ENCODE data around the gene EIF3B. TPM values are rescaled to one million over a fixed set of nuclear protein-coding genes. Genes with fewer than 3 reads are reported as not detected.

Gene EIF3B
- total and polyA plus RNA-seq, 2 of the 4 experiments (the other 2 are of a cell fraction), result 105 to 201 TPM

- no peak overlapping the region for H3K14ac ChIP-seq (replicated peaks; ENCODE audit: low read depth, low read length)
- in situ Hi-C loops (cut with MboI; ENCODE audit: low sequenced_read_pairs) (no loop called here), intact Hi-C loops (cut with micrococcal nuclease) (no loop called here), dilution Hi-C loops (cut with HindIII; ENCODE audit: low sequenced_read_pairs, unreplicated experiment) (no loop called here)
- H3K4me3 ChIP-seq (ENCODE audit: insufficient read depth, low read depth, low read length), result no peak overlapping the region
- DNase-seq (no peak), ATAC-seq (ENCODE audit: low read depth) (no peak)
- H3K79me1 ChIP-seq (ENCODE audit: low read depth in 1 of 2, low read length in 2 of 2), result peaks cover 9 to 20% of the 10 kb centered on the region in 2 experiments
- no peaks in the 10 kb centered on the region for H4K20me1 ChIP-seq (ENCODE audit: insufficient read depth, low read length)
- H2AFZ ChIP-seq (replicated peaks; ENCODE audit: low read length, poor library complexity), result no peak overlapping the region
- H3K4me1 ChIP-seq (ENCODE audit: control insufficient read depth, insufficient read depth, low read length), result no peaks in the 10 kb centered on the region
- H4K8ac ChIP-seq (ENCODE audit: low read depth in 2 of 2, low read length in 2 of 2), result no peak overlapping the region
- no peak overlapping the region for H2BK20ac ChIP-seq (ENCODE audit: low read depth, low read length)
- H2AK5ac ChIP-seq (ENCODE audit: low read depth, low read length), result no peak overlapping the region
- no peak for TF ChIP-seq MAFK (IDR thresholded peaks at IDR 0.05; ENCODE audit: low read depth, low read length)
- no peak for TF ChIP-seq NFE2L2 (IDR thresholded peaks at IDR 0.05; ENCODE audit: low read depth, low read length)
- TF ChIP-seq POLR2A (IDR thresholded peaks at IDR 0.05; ENCODE audit: low read depth, low read length), result no peak
- H3K36me3 ChIP-seq (ENCODE audit: control insufficient read depth, insufficient read depth, low read length), result no peaks in the 10 kb centered on the region
- BruUV-seq (replicated peaks), result no TSS peak
- CTCF ChIA-PET, result no interaction called here
- no peak overlapping the region for H2AK9ac ChIP-seq (replicated peaks; ENCODE audit: low read depth, low read length, poor library complexity)
- WGBS, 2 experiments (ENCODE audit: extremely low coverage in 2 of 2, insufficient read length in 1 of 2), result 100% methylated on average over 1 of the region's 1 CpG; no CpG with 5 or more reads in 1 of the 2 experiments
- H2BK120ac ChIP-seq (ENCODE audit: low read depth, low read length), result no peak overlapping the region
- no peak overlapping the region for H3K9ac ChIP-seq (ENCODE audit: low read depth, low read length)
- no peak overlapping the region for H3K4me2 ChIP-seq (ENCODE audit: low read depth, low read length)
- H4K5ac ChIP-seq (ENCODE audit: low read depth, low read length), result no peak overlapping the region
- peaks cover 9% of the 10 kb centered on the region for H3K9me1 ChIP-seq (ENCODE audit: insufficient read depth, low read length)
- no peak overlapping the region for H2BK5ac ChIP-seq (ENCODE audit: low read depth, low read length, poor library complexity, severe bottlenecking)
- no peak overlapping the region for H2BK15ac ChIP-seq (ENCODE audit: low read depth, low read length)
- H3K23ac ChIP-seq (ENCODE audit: low read depth, low read length), result no peak overlapping the region
- no peaks in the 10 kb centered on the region for H3K9me3 ChIP-seq (ENCODE audit: control insufficient read depth, insufficient read depth, low read length)
- H3K27me3 ChIP-seq (ENCODE audit: control insufficient read depth, insufficient read depth, low read length), result peaks cover 2% of the 10 kb centered on the region; the same call in 1 of the 2 replicates
- H3K56ac ChIP-seq (ENCODE audit: extremely low read depth, insufficient read depth, low read length), result no peak overlapping the region
- H4K91ac ChIP-seq (ENCODE audit: insufficient read depth, low read depth, low read length), result no peak overlapping the region
- POLR2A ChIA-PET (ENCODE audit: unreplicated experiment), result no interaction called here
- no peak overlapping the region for H3K4ac ChIP-seq (ENCODE audit: low read depth, low read length)
- no peak overlapping the region for H3K27ac ChIP-seq (ENCODE audit: insufficient read depth, low read length)
- no peak overlapping the region for H3K18ac ChIP-seq (ENCODE audit: low read depth, low read length)
These were observed 38.0 kb upstream of the EIF3B start for GRCh38 chr7:2316578-2316977.
